ENCODE results near the gene ZIC2. TPM values are rescaled to one million over a fixed set of nuclear protein-coding genes. Genes with fewer than 3 reads are reported as not detected.

The ZIC2 gene
- total RNA-seq, 1 donor from 2014 or later: 52.4 TPM

- H2AFZ ChIP-seq (replicated peaks): no peak overlapping the region
- H3K9ac ChIP-seq: no peak overlapping the region
- H3K4me3 ChIP-seq: no peak overlapping the region
- H3K9me3 ChIP-seq (ENCODE audit: low read depth): no peaks in the 10 kb centered on the region
- no peak for DNase-seq (ENCODE audit: low spot score)
- Mint-ChIP-seq H3K4me1 (peaks cover 22% of the 10 kb centered on the region), H3K36me3 (peaks cover 17% of the 10 kb centered on the region), H3K9me3 (no peaks in the 10 kb centered on the region), H3K27me3 (ENCODE audit: insufficient read depth, low read depth) (peaks cover 8% of the 10 kb centered on the region), H3K4me3 (no peak overlapping the region), H3K27ac (peak overlapping the region; percentile 50)
- H3K36me3 ChIP-seq: no peaks in the 10 kb centered on the region
- no peak overlapping the region for H3K27ac ChIP-seq
- H3K79me2 ChIP-seq (ENCODE audit: low read depth): no peaks in the 10 kb centered on the region
- H3K4me2 ChIP-seq: no peak overlapping the region
- no peaks in the 10 kb centered on the region for H3F3A ChIP-seq (ENCODE audit: low read depth)
- TF ChIP-seq EZH2 (IDR thresholded peaks at IDR 0.05) (no peak), CTCF (IDR thresholded peaks at IDR 0.05) (no peak), EZH2phosphoT487 (IDR thresholded peaks at IDR 0.05) (no peak)
- peaks cover 5% of the 10 kb centered on the region for H3K4me1 ChIP-seq
- H3K27me3 ChIP-seq: no peaks in the 10 kb centered on the region
- H4K20me1 ChIP-seq (ENCODE audit: low read depth): no peaks in the 10 kb centered on the region
Measured at GRCh38 chr13:99938635-99939034, 42.9 kb upstream of the ZIC2 start.

GRCh38 chr13:99941086-99941485, 40.5 kb upstream of the ZIC2 start:
- peak overlapping the region; percentile 6 for H3K27ac Mint-ChIP-seq
- no peak overlapping the region for H3K9ac ChIP-seq
- H3K27me3 Mint-ChIP-seq (ENCODE audit: insufficient read depth, low read depth): no peaks in the 10 kb centered on the region

GRCh38 chr13:99941911-99942310, 39.7 kb upstream of the ZIC2 start:
- H3F3A ChIP-seq (ENCODE audit: low read depth): no peaks in the 10 kb centered on the region
- no peak overlapping the region for H3K4me2 ChIP-seq
- no peak overlapping the region for H3K9ac ChIP-seq
- no peak overlapping the region for H3K27ac Mint-ChIP-seq
- H3K9me3 ChIP-seq (ENCODE audit: low read depth): no peaks in the 10 kb centered on the region
- no peak overlapping the region for H3K27ac ChIP-seq
- no peak for DNase-seq (ENCODE audit: low spot score)
- no peaks in the 10 kb centered on the region for H3K36me3 ChIP-seq
- no peaks in the 10 kb centered on the region for H3K27me3 ChIP-seq
- no peak overlapping the region for H3K4me3 Mint-ChIP-seq
- H3K9me3 Mint-ChIP-seq: no peaks in the 10 kb centered on the region
- H3K4me3 ChIP-seq: no peak overlapping the region
- peaks cover 20% of the 10 kb centered on the region for H3K36me3 Mint-ChIP-seq
- no peaks in the 10 kb centered on the region for H4K20me1 ChIP-seq (ENCODE audit: low read depth)
- H2AFZ ChIP-seq (replicated peaks): no peak overlapping the region
- TF ChIP-seq EZH2 (IDR thresholded peaks at IDR 0.05) (no peak), EZH2phosphoT487 (IDR thresholded peaks at IDR 0.05) (no peak), CTCF (IDR thresholded peaks at IDR 0.05) (no peak)
- H3K4me1 Mint-ChIP-seq: peaks cover 35% of the 10 kb centered on the region
- peaks cover 5% of the 10 kb centered on the region for H3K4me1 ChIP-seq
- no peaks in the 10 kb centered on the region for H3K79me2 ChIP-seq (ENCODE audit: low read depth)
- H3K27me3 Mint-ChIP-seq (ENCODE audit: insufficient read depth, low read depth): no peaks in the 10 kb centered on the region

More at GRCh38 chr13:99941086-99941485, 40.5 kb upstream of the ZIC2 start:
- Histone ChIP-seq H2AFZ (replicated peaks) (no peak overlapping the region), H4K20me1 (ENCODE audit: low read depth) (no peaks in the 10 kb centered on the region), H3K4me3 (no peak overlapping the region), H3K36me3 (no peaks in the 10 kb centered on the region), H3K79me2 (ENCODE audit: low read depth) (no peaks in the 10 kb centered on the region), H3F3A (ENCODE audit: low read depth) (no peaks in the 10 kb centered on the region), H3K9me3 (ENCODE audit: low read depth) (no peaks in the 10 kb centered on the region), H3K27me3 (no peaks in the 10 kb centered on the region), H3K4me2 (no peak overlapping the region), H3K27ac (no peak overlapping the region), H3K4me1 (peaks cover 5% of the 10 kb centered on the region)
- no peak overlapping the region for H3K4me3 Mint-ChIP-seq
- no peaks in the 10 kb centered on the region for H3K9me3 Mint-ChIP-seq
- no peak for DNase-seq (ENCODE audit: low spot score)
- peaks cover 20% of the 10 kb centered on the region for H3K36me3 Mint-ChIP-seq
- no peak for TF ChIP-seq CTCF (IDR thresholded peaks at IDR 0.05)
- H3K4me1 Mint-ChIP-seq: peaks cover 27% of the 10 kb centered on the region

All from neural progenitor cell (in vitro differentiated cells).